GM19099 (cell line): ENCODE data around the gene LRFN5.

ENCODE experiments used
- POLR2A ChIP-seq: IDR thresholded peaks from 3 replicates; pipeline ENCODE4 v1.6.1; 2011; ENCODE audit warnings: low read depth; ENCODE audit not compliant: insufficient read length; ENCODE audit errors: extremely low read depth

The LRFN5 gene

DNA sequence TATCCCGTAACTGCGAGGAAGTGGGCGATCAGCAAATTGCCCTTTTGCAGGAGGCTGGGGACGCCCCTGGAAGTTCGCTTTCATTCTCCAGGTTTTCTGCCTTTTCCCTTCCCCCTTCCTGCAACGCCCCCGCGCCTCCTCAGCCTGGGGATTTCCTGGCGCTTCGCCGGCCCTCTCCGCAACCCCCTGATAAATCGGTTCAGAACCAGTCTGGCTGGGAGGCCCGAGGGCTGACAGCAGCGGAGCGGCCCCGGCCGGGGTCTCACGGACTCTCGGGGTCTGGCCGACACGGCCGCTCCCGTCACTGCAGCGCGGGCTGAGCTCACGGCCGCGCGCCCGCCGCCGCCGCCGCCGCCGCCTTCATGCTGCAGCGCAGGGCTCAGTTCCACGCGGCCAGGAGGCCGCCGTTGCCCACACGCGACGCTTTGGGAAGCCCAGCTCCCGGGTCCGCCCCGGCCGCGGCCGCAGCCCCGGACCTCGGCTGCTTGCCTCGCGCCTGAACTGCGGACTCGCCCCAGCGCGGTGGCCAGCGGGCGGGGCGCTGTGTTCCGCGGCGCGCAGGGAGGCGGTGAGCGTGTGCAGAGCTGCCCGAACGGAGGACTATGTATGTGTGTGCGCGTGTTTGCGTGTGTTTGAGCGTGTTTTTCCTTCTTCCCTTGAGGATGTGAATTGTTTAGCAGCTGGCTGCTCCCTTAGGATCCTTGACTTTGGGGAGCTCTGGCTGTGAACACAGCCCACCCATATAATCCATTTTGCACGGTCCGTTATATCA is at the start of gene LRFN5:
Gene LRFN5, plus strand, starts transcription at position 345 of the 772 bp plus-strand sequence.
- TF ChIP-seq POLR2A = no peak

DNA sequence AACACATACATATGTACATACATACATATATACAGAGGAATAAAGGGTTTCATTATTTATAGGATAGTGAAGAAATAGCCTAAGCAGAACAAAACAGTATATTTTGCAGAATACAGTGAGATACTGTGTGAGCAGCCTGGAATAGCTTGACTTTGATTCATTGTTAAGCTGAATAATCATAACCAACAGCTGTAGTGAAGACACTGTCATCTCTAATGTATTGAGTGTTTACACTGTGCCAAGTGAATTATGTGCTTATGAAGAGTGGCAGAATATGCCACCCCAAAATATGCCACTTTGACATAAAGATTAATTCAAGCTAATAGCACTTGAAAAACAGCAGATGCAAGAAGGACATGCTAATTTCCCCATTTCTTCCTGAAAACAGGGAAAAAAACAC is 48.2 kb upstream of the LRFN5 start:
- TF ChIP-seq POLR2A = no peak

DNA sequence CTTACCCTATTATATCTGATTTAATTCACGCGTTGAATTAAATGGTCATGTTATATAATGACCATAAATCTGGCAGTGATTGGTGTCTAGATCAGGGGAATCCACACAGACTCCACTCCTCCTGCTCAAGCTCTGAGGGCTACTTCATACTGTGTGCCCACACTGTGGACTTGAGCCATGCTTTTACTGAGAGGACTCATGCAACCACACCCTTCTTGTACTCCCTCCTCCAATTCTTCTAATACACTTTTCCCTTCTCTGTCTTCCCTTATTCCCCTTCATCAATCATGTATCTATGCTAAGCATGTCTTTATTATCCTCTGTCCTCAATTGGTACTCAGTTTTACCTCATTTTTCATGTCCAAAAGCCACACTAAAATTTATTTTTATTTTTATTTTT is 37.7 kb upstream of the LRFN5 start:
- no peak for TF ChIP-seq POLR2A

DNA sequence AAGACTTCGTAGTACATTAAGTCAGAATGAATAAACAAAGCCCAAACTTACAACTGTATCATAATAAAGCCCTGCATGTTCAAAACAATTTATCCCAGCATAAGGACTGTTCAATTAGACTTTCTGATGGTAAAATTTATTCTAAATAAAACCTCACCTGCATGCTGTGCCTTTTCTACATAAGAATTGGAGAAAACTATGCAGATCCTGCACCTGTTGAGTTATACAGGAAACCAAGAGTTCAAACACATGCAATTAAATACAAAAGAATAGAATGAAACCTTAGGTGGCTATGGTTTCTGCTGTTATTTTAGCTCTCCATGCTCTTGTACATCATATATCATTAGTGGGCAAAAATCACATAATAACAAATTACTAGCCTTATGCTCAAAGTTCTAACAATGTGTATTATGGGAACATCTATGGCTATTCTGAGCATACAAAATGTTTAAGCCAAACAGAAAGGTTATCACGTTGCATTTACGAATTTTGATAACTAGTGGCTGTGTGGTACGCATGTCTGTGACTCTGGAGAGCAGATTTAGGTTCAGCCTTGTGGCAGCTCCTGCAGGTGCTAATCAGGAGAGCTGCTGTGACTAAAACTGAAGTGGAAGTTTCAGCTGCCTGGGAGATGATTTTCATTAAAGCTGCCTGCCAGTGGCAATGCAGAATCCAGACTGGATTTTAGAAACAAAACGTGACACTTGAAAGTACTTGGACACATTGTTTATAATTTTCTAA is 36.1 kb upstream of the LRFN5 start:
- no peak for TF ChIP-seq POLR2A

DNA sequence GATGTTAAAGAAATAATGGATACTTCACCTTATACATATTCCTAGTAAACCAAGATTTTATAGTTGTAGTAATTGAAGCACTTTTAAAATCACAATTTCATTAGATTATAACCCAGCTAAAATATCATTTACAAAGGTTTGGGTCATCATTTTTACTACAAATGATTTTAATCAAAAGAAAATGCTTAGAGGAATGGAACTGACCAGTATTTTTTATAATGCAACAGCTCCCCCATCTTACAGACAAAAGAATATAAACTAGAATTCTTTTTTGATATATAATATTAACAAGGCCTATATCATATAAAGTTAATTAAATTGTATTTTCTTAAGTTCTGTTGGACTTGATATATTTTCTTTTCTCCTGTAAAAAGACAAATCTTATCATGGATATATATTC is 20.4 kb upstream of the LRFN5 start:
- TF ChIP-seq POLR2A = no peak

GRCh38 chr14:41597647-41598046 is 9.0 kb upstream of the LRFN5 start:
- TF ChIP-seq POLR2A = no peak

GRCh38 chr14:41604721-41605531 is 1.8 kb upstream of the LRFN5 start:
- no peak for TF ChIP-seq POLR2A

- no peak for TF ChIP-seq POLR2A
Measured at GRCh38 chr14:41605550-41606281, 960 bp upstream of the LRFN5 start.

DNA sequence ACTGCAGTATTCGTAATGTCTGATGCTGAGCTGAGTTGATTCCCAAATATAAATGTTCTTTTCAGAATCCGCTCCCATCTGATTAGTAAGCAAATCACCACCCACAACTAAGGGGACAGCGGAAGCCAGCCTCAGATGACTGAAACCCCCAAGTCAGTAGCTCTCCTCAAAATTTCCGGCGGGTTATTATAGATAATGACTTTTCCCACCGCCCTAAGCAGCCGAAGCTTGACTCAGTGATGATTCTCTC is 469 bp upstream of the LRFN5 start:
- no peak for TF ChIP-seq POLR2A

- no peak for TF ChIP-seq POLR2A
Measured at GRCh38 chr14:41607304-41607775, 664 bp downstream of the LRFN5 start.

DNA sequence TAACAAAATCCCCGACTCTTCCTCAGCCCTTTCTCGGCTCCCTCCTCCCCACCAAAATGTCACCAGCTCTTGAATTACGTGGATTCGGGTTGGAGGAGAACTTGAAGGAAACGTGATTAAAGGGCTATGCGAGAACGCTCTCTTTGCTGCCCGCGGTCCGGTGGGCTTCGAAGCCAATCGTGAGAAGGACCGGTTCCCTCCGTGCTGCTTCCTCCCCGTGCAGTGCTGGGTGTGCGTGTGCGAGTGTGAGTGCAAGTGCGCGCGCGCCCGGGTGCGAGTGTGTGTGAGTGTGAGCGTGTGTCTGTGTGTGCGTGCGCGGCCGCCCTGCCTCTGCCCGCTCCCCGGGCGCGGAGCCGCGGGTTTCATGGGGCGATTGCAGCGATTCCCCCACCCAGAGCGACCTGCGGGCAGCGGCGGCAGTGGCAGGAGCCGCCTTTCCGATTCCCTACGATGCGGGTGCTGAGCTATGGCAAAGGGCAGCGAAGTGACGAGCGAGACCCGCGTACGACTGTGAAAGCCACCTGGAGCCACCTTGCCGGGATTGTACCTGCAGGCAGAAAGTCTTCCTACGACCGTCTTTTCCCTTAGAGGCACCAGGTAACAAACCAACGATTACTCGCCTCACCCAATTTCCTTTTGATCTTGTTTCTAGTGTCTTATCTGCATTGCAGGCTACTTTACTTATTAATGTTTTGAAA is 1.4 kb downstream of the LRFN5 start:
- TF ChIP-seq POLR2A = no peak

GRCh38 chr14:41608681-41609390 is 2.2 kb downstream of the LRFN5 start:
- no peak for TF ChIP-seq POLR2A

GRCh38 chr14:41609704-41610183 is 3.1 kb downstream of the LRFN5 start:
- TF ChIP-seq POLR2A = no peak
